Hematopoietic multipotent progenitor cell treated with erythropoietin and hydrocortisone succinate and interleukin-3 and kit ligand, for 8 days (in vitro differentiated cells): ENCODE measurements around the gene IFNGR2.

Experiments used
- DNase-seq: peaks from one replicate; pipeline ENCODE4 v3.0.0-alpha.2; 2015

Gene IFNGR2, protein sequence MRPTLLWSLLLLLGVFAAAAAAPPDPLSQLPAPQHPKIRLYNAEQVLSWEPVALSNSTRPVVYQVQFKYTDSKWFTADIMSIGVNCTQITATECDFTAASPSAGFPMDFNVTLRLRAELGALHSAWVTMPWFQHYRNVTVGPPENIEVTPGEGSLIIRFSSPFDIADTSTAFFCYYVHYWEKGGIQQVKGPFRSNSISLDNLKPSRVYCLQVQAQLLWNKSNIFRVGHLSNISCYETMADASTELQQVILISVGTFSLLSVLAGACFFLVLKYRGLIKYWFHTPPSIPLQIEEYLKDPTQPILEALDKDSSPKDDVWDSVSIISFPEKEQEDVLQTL

DNA sequence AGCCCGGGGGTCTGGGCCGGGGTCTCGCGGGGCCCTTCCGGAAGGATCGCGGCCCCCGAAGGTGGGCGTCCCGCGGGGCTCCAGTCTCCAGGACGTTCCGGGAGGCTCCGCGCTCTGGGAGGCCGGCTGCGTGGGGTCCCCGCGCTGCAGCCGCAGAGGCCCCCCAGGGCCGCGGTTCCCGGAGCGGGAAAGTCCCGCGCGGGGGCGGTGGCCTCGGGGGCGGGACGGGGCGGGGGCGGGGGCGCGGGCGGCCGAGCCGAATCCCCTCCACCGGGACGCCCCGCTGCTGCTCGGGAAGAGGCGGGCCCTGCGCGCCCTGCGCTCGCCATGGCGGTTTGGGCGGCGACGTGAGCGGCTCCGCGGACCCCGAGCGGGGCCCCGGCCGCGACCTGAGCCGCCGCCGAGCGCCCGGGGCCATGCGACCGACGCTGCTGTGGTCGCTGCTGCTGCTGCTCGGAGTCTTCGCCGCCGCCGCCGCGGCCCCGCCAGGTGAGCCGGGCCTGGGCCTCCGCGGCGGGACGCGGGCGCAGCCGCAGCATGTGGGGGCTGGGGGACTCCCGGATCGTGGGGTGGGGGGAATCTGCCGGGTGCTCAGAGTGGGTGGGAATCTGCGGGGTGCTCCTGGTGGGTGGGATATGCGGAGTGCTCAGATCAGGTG is at the start of gene IFNGR2:
Gene IFNGR2 (plus strand): TSS at position 286 of the 658 bp plus-strand sequence. CDS start 131 bp downstream, at position 417.
- DNase-seq, result peak; percentile 33

GRCh38 chr21:33355355-33355754 is 47.9 kb upstream of the IFNGR2 start:
- DNase-seq, result no peak

- DNase-seq, result no peak
These were observed 47.2 kb upstream of the IFNGR2 start for GRCh38 chr21:33355996-33356395.

DNA sequence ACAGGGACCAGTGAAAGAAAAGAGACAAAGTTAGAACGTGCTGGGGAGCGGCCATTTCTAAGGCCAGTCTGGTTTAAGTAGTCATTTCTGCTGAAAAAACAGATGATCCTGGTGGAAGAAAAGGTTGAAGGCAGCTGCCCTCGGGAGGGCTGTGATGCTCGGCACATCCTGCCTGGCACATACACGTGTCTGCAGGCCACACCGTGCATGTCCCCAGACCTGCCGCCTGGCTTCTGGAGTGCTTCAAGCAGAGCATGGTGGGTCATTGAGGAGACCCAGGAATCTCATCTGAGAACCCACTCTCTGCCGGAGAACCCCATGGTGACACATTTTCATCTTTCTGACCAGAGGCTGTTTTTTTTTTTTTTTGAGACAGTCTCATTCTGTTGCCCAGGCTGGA is 46.0 kb upstream of the IFNGR2 start:
- DNase-seq, result no peak

- no peak for DNase-seq
These were observed 43.8 kb upstream of the IFNGR2 start for GRCh38 chr21:33359446-33359845.

DNA sequence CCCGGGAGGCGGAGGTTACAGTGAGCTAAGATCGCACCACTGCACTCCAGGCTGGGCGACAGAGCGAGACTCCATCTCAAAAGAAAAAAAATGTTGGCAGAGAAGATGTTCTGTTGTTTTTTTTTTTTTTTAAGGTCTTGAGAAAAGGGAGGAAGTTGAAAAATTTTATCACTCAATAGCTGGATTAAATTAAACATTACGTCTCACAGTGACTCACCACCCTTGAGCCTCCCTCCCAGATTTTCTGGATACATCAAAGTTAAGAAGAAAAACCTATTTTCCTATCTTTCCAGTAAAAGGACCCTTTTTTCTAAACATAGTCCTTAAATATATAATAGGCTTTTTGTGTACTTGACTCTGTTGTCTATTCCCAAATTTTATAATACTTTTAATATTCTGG is 42.9 kb upstream of the IFNGR2 start:
- DNase-seq, result no peak

DNA sequence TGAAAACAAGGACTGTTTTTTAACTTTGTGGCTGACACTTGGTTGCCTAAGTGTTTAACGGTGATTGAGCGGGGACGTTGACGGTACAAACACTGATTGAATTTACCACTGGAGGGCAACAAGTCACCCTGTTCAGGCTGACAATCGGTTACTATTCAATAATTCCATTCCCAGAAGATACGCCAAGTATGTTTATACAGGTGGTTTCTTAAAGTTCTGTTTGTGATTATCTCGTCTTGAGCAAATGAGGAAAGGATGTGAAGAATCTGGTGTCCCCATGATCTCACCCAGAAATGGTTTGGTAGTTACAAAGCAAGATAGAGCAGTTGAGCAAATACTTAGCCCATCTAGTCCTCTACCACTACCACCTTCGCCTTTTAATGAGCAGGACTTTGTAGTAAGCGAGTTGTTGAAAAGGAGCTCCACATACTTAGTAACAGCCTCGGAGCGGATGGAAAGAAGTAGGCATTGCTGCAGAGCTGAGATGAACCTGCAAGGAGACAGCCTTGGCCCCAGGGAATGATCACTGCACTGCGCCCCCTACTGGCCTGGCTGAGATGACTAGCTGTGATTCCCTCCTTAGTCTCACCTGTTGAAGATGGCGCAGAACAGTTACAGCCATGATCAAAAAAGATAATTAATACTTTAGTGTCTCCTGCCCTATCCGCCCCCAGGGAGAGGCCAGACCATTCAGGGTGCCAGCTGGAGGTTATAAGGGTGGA is 42.2 kb upstream of the IFNGR2 start:
- DNase-seq, result peak; percentile 73

GRCh38 chr21:33362044-33362555 is 41.1 kb upstream of the IFNGR2 start:
- DNase-seq, result peak; percentile 70

- DNase-seq, result peak; percentile 30
These were observed 39.2 kb upstream of the IFNGR2 start for GRCh38 chr21:33363911-33364609.

DNA sequence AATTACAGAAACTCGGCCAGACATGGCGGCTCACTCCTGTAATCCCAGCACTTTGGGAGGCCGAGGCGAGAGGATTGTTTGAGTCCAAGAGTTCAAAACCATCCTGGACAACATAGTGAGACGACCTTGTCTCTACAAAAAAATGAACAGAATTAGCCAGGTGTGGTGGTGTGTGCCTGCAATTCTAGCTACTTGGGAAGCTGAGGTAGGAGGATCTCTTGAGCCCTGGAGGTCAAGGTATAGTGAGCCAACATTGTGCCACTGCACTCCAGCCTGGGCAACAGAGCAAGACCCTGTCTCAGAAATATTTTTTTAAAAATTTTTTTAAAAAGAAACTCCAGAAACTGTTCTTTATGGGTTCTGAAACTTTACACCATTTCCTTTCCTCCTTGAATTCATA is 38.4 kb upstream of the IFNGR2 start:
- DNase-seq, result no peak

DNA sequence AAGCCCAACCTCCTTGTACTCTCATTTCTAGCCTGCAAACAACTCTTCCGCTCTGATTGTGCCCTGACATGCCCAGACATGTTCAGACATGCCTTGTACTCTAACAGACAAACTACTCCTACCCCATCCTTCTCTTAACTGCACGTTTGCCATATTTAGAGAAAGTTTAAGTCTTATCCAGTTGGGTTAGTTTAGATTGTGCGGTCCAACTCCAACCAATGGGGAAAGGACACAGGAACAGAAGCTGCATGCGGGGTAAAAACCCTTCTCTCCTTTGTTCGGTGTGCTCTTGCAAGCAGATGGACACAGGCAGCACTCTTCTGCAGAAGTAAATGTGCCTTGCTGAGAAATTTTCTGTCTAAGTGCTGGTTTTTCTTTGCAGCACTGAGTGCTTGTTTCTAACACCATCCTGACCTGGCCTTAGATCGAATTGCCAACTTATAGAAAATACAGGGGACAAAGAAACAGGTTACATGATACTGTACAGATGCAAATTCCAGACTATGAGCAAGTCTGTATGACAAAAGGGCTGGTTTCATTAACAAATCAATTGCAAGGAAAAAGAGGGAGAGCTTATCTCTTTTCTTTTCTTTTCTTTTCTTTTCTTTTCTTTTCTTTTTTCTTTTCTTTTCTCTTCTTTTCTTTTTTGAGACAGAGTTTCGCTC is 35.8 kb upstream of the IFNGR2 start:
- no peak for DNase-seq

GRCh38 chr21:33368124-33368523 is 35.1 kb upstream of the IFNGR2 start:
- peak; percentile 93 for DNase-seq

DNA sequence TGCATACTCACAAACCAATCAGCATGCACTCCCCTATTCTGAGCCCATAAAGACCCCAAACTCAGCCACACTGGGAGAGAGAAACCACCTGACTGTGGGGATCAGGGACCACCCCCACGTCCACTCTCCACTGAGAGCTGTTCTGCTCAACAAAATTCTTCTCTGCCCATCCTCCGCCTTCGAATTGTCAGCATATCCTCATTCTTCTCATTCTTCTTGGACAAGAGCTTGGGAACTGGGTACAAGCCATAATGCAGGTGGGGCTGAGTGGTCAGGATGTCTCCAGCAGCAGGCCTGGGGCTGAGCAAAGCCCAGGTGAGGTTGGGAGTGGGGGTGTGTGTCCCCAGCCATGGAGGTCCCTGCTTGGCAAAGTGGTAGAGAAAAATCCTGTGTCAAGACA is 34.6 kb upstream of the IFNGR2 start:
- no peak for DNase-seq

GRCh38 chr21:33369586-33369985 is 33.6 kb upstream of the IFNGR2 start:
- DNase-seq, result no peak

- DNase-seq, result no peak
These were observed 32.9 kb upstream of the IFNGR2 start for GRCh38 chr21:33370305-33370704.

DNA sequence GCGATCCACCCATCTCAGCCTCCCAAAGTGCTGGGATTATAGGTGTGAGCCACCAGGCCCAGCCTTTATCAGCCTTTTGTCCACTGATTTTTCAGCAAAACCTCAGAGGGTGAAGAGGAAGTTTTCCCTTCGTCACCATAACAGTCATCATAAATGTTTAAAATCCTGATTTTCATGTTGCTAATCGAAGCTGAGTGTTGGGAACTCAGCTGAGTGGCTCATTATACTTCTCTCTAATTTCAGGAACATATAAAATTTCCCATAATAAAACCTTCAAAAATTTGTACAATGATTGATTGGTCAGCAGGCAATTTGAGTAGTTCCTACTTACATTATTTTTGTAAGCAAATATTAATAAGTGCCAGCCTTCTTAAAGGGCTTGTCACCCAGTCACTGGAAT is 31.8 kb upstream of the IFNGR2 start:
- no peak for DNase-seq

DNA sequence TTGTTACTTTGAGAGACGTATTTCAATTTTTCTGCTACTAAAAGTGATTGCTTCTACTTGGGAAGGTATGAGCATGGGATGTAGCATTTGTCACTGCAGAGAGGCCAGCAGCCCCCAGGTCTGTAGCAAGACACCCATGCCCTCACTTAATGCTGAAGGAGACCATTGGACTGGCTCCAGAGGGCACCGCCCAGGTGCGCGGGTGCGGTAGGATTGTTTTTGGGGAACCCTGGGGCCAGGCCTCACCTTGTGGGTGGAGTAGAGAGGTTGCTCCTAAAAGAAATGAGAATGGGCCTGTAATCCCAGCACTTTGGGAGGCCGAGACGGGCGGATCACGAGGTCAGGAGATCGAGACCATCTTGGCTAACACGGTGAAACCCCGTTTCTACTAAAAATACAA is 30.6 kb upstream of the IFNGR2 start:
- DNase-seq, result no peak

DNA sequence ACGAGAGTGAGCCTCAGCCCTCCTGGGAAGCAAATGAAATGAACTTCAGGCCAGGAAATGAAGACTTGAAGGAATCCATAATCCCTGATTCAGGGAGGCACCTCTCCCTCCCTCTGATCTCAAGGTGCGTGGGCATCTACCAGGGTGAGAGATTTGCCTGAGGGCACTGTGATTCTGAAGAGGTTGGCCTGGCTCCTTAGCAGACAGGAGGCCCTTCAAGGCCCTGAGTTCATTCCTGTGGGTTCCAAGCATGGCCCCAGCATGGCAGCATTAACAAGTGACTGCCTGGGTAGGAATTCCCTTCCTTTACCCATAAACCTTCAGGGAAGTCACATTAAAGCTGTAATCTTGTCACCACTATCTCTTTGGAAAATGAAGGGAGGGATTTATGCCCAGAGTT is 29.8 kb upstream of the IFNGR2 start:
- no peak for DNase-seq

GRCh38 chr21:33374080-33374449 is 29.1 kb upstream of the IFNGR2 start:
- DNase-seq, result no peak

- peak; percentile 73 for DNase-seq
These were observed 28.6 kb upstream of the IFNGR2 start for GRCh38 chr21:33374450-33375096.

GRCh38 chr21:33375101-33375644 is 28.0 kb upstream of the IFNGR2 start:
- DNase-seq, result no peak
